ENCODE measurements around the gene LCT.

LCT gene

DNA sequence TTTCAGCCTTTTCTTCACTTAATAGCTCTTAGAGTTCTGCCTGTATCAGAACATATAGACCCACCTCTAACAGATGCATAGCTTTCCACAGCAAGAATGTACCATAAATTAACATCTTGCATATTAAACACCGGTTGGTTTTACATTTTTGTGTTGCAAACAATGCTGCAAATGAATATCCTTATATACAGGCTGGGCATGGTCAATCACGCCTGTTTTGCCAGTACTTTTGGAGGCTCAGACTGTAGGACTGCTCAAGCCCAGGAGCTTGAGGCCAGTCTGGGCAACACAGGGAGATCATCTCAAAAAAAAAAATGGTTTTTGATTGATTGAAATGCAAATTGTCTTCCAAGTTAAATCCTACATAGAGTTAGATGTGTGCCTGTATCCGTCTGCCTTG lies 1.5 kb upstream of the LCT start:
- Histone ChIP-seq H3K4me1 (ENCODE audit: control insufficient read depth, insufficient read depth, low read length) (no peaks in the 10 kb centered on the region), H3K27ac (ENCODE audit: insufficient read depth, low read depth, low read length, poor library complexity, severe bottlenecking) (no peak overlapping the region), H3K4me3 (ENCODE audit: insufficient read depth, low read depth, low read length) (no peak overlapping the region), H3K9me3 (ENCODE audit: control insufficient read depth, low read length) (no peaks in the 10 kb centered on the region), H3K36me3 (ENCODE audit: control insufficient read depth, insufficient read depth, low read length) (peaks cover 26% of the 10 kb centered on the region), H3K27me3 (ENCODE audit: control insufficient read depth, insufficient read depth, low read length, poor library complexity, severe bottlenecking) (no peaks in the 10 kb centered on the region)
- WGBS, 2 experiments = 91 to 93% methylated on average over 2 to 3 of the region's 3 CpGs

DNA sequence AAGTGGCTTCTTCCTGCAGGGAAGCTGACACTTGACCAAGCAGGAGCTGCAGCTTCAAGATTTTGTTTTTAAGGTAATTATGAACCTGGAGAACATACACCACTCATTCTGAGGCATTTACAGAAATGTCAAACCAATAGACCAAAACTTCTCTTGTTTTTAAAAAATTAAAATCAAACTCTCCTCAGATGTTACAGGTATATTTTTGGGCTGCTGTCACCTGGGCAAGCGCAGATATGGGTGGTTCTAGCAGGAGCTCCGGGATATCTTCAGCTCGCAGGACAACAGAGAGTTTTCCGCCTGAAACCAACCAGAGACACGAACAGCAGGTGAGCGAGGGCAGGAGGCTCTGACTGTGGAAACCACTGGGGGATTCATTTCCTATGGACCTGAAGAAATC lies 4.1 kb downstream of the LCT start:
- Histone ChIP-seq H3K9me3 (ENCODE audit: control insufficient read depth, low read length) (no peaks in the 10 kb centered on the region), H3K4me3 (ENCODE audit: insufficient read depth, low read depth, low read length) (no peak overlapping the region), H3K4me1 (ENCODE audit: control insufficient read depth, insufficient read depth, low read length) (no peaks in the 10 kb centered on the region), H3K27me3 (ENCODE audit: control insufficient read depth, insufficient read depth, low read length, poor library complexity, severe bottlenecking) (no peaks in the 10 kb centered on the region), H3K27ac (ENCODE audit: insufficient read depth, low read depth, low read length, poor library complexity, severe bottlenecking) (no peak overlapping the region), H3K36me3 (ENCODE audit: control insufficient read depth, insufficient read depth, low read length) (no peaks in the 10 kb centered on the region)
- WGBS, 2 experiments = 87 to 96% methylated on average over 6 of the region's 6 CpGs

DNA sequence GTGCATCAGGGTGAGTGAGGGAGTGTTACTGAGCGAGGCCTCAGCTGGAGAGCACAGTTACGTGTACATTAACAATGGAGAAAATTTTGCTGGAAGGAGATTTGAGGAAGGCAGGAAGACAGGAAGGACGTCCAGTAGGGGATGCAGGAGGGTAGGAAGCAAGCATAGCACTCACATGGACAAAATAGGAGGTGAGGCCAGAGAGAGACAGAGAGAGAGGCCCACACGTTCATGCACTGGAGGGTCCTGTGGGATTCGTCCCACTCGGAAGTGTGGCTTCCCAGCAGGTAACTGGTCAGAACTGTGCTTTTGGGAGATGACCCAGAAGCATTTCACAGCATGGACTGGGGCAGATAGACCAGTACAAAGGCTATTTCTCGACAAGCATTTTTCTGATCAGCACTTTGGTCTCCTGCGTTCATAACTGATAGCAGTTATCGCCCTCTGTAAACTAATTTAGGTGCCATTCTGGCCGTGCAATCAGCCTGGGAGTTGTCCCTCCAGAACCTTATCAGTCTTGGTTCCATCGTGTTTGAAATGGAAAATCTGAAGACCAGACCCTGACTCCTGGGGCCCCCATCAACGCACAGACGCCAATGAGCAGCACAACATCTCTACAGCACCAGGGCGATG lies 5.7 kb downstream of the LCT start:
- H3K9me3 ChIP-seq (ENCODE audit: control insufficient read depth, low read length) = no peaks in the 10 kb centered on the region
- no peaks in the 10 kb centered on the region for H3K4me1 ChIP-seq (ENCODE audit: control insufficient read depth, insufficient read depth, low read length)
- H3K27ac ChIP-seq (ENCODE audit: insufficient read depth, low read depth, low read length, poor library complexity, severe bottlenecking) = no peak overlapping the region
- H3K4me3 ChIP-seq (ENCODE audit: insufficient read depth, low read depth, low read length) = no peak overlapping the region
- 86 to 87% methylated on average over 14 of the region's 14 CpGs for WGBS, 2 experiments
- no peaks in the 10 kb centered on the region for H3K36me3 ChIP-seq (ENCODE audit: control insufficient read depth, insufficient read depth, low read length)
- H3K27me3 ChIP-seq (ENCODE audit: control insufficient read depth, insufficient read depth, low read length, poor library complexity, severe bottlenecking) = no peaks in the 10 kb centered on the region

DNA sequence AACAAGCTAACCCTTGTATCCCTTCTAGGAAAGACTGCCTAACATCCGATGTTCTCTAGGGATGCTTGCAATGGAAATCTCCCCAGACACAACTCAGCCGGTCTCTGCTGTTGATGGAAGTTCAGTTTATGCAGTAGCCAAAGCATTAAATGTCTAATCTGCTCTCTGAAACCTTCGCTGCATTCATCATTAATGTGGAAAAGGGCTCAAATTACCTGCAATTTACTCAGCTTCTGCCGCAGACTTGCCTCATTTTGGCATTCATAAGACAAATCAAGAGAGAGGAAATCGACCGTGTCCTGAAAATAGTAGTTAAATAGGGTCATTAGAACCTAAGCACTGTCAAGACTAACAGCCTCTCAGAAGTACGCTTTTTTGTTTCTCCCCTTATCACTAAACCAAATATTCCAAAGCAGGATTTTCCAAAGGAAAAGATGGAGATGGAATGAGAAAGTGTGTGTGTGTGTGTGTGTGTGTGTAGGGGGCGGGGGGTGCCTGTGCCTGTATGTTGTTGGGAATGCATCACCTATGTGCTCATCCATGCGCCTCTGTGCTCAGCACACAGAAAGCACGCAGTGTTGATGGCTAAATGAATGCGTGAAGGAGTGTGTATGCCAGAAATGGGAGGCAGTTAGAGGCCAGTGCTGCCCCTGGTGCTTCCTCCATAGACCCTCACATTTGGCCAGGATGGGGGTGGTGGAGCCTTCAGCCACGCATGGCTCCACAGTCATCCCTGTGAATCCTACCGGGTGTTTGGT lies 7.4 kb downstream of the LCT start:
- H3K9me3 ChIP-seq (ENCODE audit: control insufficient read depth, low read length) = no peaks in the 10 kb centered on the region
- H3K36me3 ChIP-seq (ENCODE audit: control insufficient read depth, insufficient read depth, low read length) = no peaks in the 10 kb centered on the region
- H3K27me3 ChIP-seq (ENCODE audit: control insufficient read depth, insufficient read depth, low read length, poor library complexity, severe bottlenecking) = no peaks in the 10 kb centered on the region
- H3K27ac ChIP-seq (ENCODE audit: insufficient read depth, low read depth, low read length, poor library complexity, severe bottlenecking) = no peak overlapping the region
- H3K4me1 ChIP-seq (ENCODE audit: control insufficient read depth, insufficient read depth, low read length) = no peaks in the 10 kb centered on the region
- H3K4me3 ChIP-seq (ENCODE audit: insufficient read depth, low read depth, low read length) = no peak overlapping the region
- WGBS, 2 experiments = 95 to 97% methylated on average over 12 of the region's 13 CpGs

DNA sequence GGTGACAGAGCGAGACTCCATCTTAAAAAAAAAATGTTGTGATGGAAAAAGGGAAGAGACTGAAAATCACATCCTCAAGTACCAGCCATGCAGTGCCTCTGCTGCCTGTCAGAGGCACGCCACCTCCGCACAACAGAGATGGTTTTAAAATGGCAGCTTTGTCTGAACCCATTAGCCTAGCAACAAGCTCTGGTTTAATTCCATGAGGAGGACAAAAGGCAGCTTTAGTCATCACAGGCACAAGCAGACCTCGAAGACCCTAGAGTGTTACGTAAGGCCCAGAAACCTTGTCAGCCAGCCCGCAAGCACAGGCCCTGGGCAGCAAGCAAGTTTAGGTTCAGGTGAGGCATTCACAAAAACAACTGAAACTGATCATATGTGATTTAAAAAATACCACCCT lies 10.4 kb downstream of the LCT start:
- Histone ChIP-seq H3K4me3 (ENCODE audit: insufficient read depth, low read depth, low read length) (no peak overlapping the region), H3K36me3 (ENCODE audit: control insufficient read depth, insufficient read depth, low read length) (no peaks in the 10 kb centered on the region), H3K4me1 (ENCODE audit: control insufficient read depth, insufficient read depth, low read length) (no peaks in the 10 kb centered on the region), H3K27me3 (ENCODE audit: control insufficient read depth, insufficient read depth, low read length, poor library complexity, severe bottlenecking) (no peaks in the 10 kb centered on the region), H3K27ac (ENCODE audit: insufficient read depth, low read depth, low read length, poor library complexity, severe bottlenecking) (no peak overlapping the region), H3K9me3 (ENCODE audit: control insufficient read depth, low read length) (no peaks in the 10 kb centered on the region)
- WGBS, 2 experiments = 87% methylated on average over 6 of the region's 6 CpGs

DNA sequence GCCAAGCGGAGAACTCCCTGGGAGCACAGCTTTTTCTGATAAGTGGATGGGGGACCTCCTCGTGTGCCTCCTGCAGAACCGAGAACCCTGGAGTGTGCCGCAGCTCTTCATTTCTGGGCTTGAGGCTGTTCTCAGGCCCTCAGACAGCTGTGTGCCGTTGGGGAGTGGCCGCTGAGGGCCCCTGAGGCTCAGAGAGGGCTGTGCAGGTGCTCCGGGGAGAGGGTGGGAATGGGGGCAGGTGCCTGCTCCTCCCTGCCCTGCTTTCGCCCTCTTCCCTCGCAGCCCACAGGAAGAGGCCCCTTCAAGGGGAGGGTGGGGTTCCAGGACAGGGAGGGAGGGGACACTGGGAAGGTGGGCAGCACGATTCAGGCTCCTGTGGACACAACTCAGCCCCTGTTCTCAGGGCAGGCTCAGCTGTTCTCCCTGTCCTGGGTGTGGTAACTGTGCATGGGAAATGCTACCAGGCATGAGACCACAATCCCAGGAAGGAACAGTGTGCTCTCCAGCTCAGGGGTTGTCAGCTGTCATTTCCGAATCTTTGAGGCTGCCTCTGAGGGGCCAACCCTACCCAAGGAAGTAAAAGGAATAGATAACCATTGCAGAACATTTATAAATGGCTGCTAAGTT lies 11.3 kb downstream of the LCT start:
- no peaks in the 10 kb centered on the region for H3K9me3 ChIP-seq (ENCODE audit: control insufficient read depth, low read length)
- H3K36me3 ChIP-seq (ENCODE audit: control insufficient read depth, insufficient read depth, low read length) = no peaks in the 10 kb centered on the region
- no peak overlapping the region for H3K4me3 ChIP-seq (ENCODE audit: insufficient read depth, low read depth, low read length)
- H3K27me3 ChIP-seq (ENCODE audit: control insufficient read depth, insufficient read depth, low read length, poor library complexity, severe bottlenecking) = no peaks in the 10 kb centered on the region
- 80 to 84% methylated on average over 11 of the region's 11 CpGs for WGBS, 2 experiments
- H3K27ac ChIP-seq (ENCODE audit: insufficient read depth, low read depth, low read length, poor library complexity, severe bottlenecking) = no peak overlapping the region
- no peaks in the 10 kb centered on the region for H3K4me1 ChIP-seq (ENCODE audit: control insufficient read depth, insufficient read depth, low read length)

DNA sequence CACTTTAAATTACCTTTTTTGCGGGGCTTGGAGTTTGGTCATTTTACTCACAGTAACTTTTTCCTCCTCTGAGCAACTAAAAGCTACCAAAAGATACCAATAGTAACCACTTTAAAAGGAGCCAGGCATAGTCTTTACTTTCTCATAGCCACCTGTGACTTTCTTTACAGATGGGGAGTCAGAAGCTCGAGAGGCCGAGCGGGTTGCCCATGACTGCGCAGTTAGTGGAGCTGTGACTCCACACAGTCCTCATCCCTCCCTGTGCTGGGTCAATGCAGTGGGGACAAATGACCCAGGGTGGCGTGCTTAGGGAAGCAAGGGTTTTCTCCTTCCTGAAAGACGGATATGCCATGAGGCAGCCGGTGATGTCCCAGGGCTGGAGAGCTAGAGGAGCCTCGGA lies 11.9 kb downstream of the LCT start:
- no peaks in the 10 kb centered on the region for H3K27me3 ChIP-seq (ENCODE audit: control insufficient read depth, insufficient read depth, low read length, poor library complexity, severe bottlenecking)
- H3K36me3 ChIP-seq (ENCODE audit: control insufficient read depth, insufficient read depth, low read length) = no peaks in the 10 kb centered on the region
- H3K4me3 ChIP-seq (ENCODE audit: insufficient read depth, low read depth, low read length) = no peak overlapping the region
- H3K9me3 ChIP-seq (ENCODE audit: control insufficient read depth, low read length) = no peaks in the 10 kb centered on the region
- H3K27ac ChIP-seq (ENCODE audit: insufficient read depth, low read depth, low read length, poor library complexity, severe bottlenecking) = no peak overlapping the region
- WGBS, 2 experiments = 93 to 94% methylated on average over 9 of the region's 9 CpGs
- H3K4me1 ChIP-seq (ENCODE audit: control insufficient read depth, insufficient read depth, low read length) = no peaks in the 10 kb centered on the region

DNA sequence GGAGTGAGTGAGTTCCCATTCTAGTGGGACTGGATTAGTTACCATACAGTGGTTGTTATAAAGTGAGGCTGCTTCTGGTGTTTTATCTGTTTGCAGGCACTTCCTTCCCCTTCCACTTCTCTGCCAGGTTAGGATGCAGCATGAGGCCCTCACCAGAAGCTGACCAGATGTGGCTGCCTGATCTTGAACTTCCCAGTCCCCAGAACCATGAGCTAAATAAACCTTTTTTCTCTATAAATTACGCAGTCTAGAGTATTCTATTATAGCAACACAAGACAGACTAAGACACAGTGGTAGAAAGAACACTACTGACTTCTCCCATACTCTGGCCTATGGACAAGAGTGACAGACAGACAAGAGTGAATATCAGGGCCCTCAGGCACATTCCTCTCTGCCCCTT lies 14.1 kb downstream of the LCT start:
- 92 to 95% methylated on average over 1 of the region's 1 CpG for WGBS, 2 experiments
- no peak overlapping the region for H3K4me3 ChIP-seq (ENCODE audit: insufficient read depth, low read depth, low read length)

DNA sequence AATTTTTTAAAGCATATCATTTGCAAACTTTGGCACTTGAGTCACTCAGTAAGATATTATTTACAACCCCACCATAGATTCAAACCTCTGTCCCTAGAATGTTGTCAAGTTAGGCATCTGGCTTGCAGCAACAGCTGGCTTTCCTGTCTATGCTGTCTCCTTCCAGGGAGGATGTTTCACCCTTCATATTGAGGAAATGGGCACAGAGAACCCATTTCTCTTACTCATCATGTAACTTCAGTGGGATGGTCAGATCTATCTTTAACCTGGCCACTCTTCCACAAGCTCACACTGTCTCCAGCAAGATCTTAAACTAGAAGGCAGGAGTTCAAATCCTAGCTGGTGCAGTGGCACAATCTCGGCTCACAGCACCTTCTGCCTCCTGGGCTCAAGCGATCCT lies 15.8 kb downstream of the LCT start:
- Histone ChIP-seq H3K9me3 (ENCODE audit: control insufficient read depth, low read length) (no peaks in the 10 kb centered on the region), H3K27ac (ENCODE audit: insufficient read depth, low read depth, low read length, poor library complexity, severe bottlenecking) (no peak overlapping the region), H3K36me3 (ENCODE audit: control insufficient read depth, insufficient read depth, low read length) (no peaks in the 10 kb centered on the region), H3K4me1 (ENCODE audit: control insufficient read depth, insufficient read depth, low read length) (no peaks in the 10 kb centered on the region), H3K27me3 (ENCODE audit: control insufficient read depth, insufficient read depth, low read length, poor library complexity, severe bottlenecking) (no peaks in the 10 kb centered on the region), H3K4me3 (ENCODE audit: insufficient read depth, low read depth, low read length) (no peak overlapping the region)
- WGBS, 2 experiments = 91 to 96% methylated on average over 2 of the region's 2 CpGs

More for the DNA sequence above, 14.1 kb downstream of the LCT start:
- no peaks in the 10 kb centered on the region for H3K36me3 ChIP-seq (ENCODE audit: control insufficient read depth, insufficient read depth, low read length)
- H3K27ac ChIP-seq (ENCODE audit: insufficient read depth, low read depth, low read length, poor library complexity, severe bottlenecking) = no peak overlapping the region
- no peaks in the 10 kb centered on the region for H3K9me3 ChIP-seq (ENCODE audit: control insufficient read depth, low read length)
- no peaks in the 10 kb centered on the region for H3K27me3 ChIP-seq (ENCODE audit: control insufficient read depth, insufficient read depth, low read length, poor library complexity, severe bottlenecking)
- H3K4me1 ChIP-seq (ENCODE audit: control insufficient read depth, insufficient read depth, low read length) = no peaks in the 10 kb centered on the region

DNA sequence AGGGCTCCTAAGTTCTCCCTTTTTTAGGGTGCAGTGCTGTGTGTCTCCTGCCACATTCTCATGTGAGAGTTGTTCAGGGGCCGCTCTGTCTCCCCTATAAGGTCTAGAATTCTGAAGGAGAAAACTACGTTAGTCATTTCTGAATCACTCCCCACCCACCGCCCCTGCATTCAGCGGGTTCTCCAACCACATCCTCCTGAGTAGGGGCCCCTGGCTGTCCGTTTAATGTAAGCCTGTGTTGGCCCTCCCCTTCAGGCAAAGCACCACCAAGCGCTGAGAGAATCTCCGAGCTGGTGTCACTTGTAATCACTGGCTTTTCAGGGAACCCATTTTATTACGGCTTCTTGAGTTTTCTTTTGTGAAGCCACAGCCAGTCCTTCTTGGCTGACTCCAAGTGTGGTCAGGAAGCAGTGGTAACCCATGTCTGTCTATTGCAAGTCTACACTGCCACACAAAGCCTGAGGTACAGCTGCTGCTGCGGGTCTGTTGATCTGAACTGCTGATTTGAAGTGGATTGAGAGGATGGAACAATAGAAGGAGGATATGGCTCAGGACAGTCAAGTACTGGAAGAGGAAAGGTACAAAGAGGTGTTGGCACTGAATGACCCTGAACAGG lies 16.9 kb downstream of the LCT start:
- Histone ChIP-seq H3K9me3 (ENCODE audit: control insufficient read depth, low read length) (no peaks in the 10 kb centered on the region), H3K4me3 (ENCODE audit: insufficient read depth, low read depth, low read length) (no peak overlapping the region), H3K36me3 (ENCODE audit: control insufficient read depth, insufficient read depth, low read length) (no peaks in the 10 kb centered on the region), H3K27ac (ENCODE audit: insufficient read depth, low read depth, low read length, poor library complexity, severe bottlenecking) (no peak overlapping the region), H3K27me3 (ENCODE audit: control insufficient read depth, insufficient read depth, low read length, poor library complexity, severe bottlenecking) (no peaks in the 10 kb centered on the region), H3K4me1 (ENCODE audit: control insufficient read depth, insufficient read depth, low read length) (no peaks in the 10 kb centered on the region)
- WGBS, 2 experiments = 78 to 81% methylated on average over 9 of the region's 9 CpGs

Measured in ectodermal cell (in vitro differentiated cells).